NCI-H1436 treated with DMSO at 0.1 percent for 48 hours (cell line): ENCODE data around the gene C4orf50.
"Not testable (repeated sequence)": the region's sequence is repeated elsewhere in the genome, so short reads cannot be mapped to it uniquely, and the experiment has no call there.

Experiments
- DNase-seq: peaks from one replicate; lab custom pipeline; 2025; lab: John Stamatoyannopoulos, UW

Gene C4orf50

GRCh38 chr4:6017030-6017429 lies 1.2 kb downstream of the C4orf50 start:
- DNase-seq = no peak

GRCh38 chr4:6013564-6013963 lies 4.7 kb downstream of the C4orf50 start:
- DNase-seq = no peak

GRCh38 chr4:6012200-6012599 lies 6.0 kb downstream of the C4orf50 start:
- DNase-seq = no peak

- DNase-seq = no peak
Measured at GRCh38 chr4:6011686-6012085, 6.5 kb downstream of the C4orf50 start.

- DNase-seq = no peak
Measured at GRCh38 chr4:6011271-6011671, 7.0 kb downstream of the C4orf50 start.

- no peak for DNase-seq
Measured at GRCh38 chr4:6010789-6011188, 7.4 kb downstream of the C4orf50 start.

- DNase-seq = no peak
Measured at GRCh38 chr4:6009452-6009851, 8.8 kb downstream of the C4orf50 start.

GRCh38 chr4:6008766-6009385 lies 9.4 kb downstream of the C4orf50 start:
- DNase-seq = no peak

- no peak for DNase-seq
Measured at GRCh38 chr4:6008092-6008551, 10.1 kb downstream of the C4orf50 start.

GRCh38 chr4:6005175-6005574 lies 13.1 kb downstream of the C4orf50 start:
- DNase-seq = no peak

GRCh38 chr4:6003485-6003884 lies 14.7 kb downstream of the C4orf50 start:
- not testable (repeated sequence) for DNase-seq

GRCh38 chr4:6002926-6003325 lies 15.3 kb downstream of the C4orf50 start:
- DNase-seq = no peak

GRCh38 chr4:6002492-6002833 lies 15.8 kb downstream of the C4orf50 start:
- no peak for DNase-seq

- no peak for DNase-seq
Measured at GRCh38 chr4:6001680-6002491, 16.3 kb downstream of the C4orf50 start.

- DNase-seq = no peak
Measured at GRCh38 chr4:5999830-6000365, 18.3 kb downstream of the C4orf50 start.

GRCh38 chr4:5999356-5999755 lies 18.9 kb downstream of the C4orf50 start:
- no peak for DNase-seq

GRCh38 chr4:5998333-5998936 lies 19.8 kb downstream of the C4orf50 start:
- no peak for DNase-seq

- DNase-seq = no peak
Measured at GRCh38 chr4:5996641-5997040, 21.6 kb downstream of the C4orf50 start.

GRCh38 chr4:5995901-5996623 lies 22.2 kb downstream of the C4orf50 start:
- DNase-seq = no peak

- DNase-seq = no peak
Measured at GRCh38 chr4:5993876-5994811, 24.1 kb downstream of the C4orf50 start.

- not testable (repeated sequence) for DNase-seq
Measured at GRCh38 chr4:5993346-5993745, 24.9 kb downstream of the C4orf50 start.
